ENCODE results near the gene CYTH3. TPM values are rescaled to one million over a fixed set of nuclear protein-coding genes. Genes with fewer than 3 reads are reported as not detected.
"Not testable (repeated sequence)": the region's sequence is repeated elsewhere in the genome, so short reads cannot be mapped to it uniquely, and the experiment has no call there.

The CYTH3 gene
- total RNA-seq, 4 donors from 2014 or later: 41.0 to 75.5 (median 56.7) TPM

- no peaks in the 10 kb centered on the region for H3K4me1 ChIP-seq
- H3K36me3 ChIP-seq: peaks cover 73 to 77% of the 10 kb centered on the region in 2 donors
- no peak for DNase-seq
- no peaks in the 10 kb centered on the region for H3K27me3 ChIP-seq
- no peak for TF ChIP-seq POLR2A (IDR thresholded peaks at IDR 0.05)
- no peak for TF ChIP-seq CTCF (IDR thresholded peaks at IDR 0.05)
- no peak overlapping the region for H3K27ac ChIP-seq
- WGBS, 2 donors: 94% methylated on average over 28 to 29 of the region's 29 CpGs
- H3K4me3 ChIP-seq (replicated peaks in 1 of 3): no peak overlapping the region
- no peaks in the 10 kb centered on the region for H3K9me3 ChIP-seq
- intact Hi-C loops (cut with DNase I): no loop called here
These were observed 120.3 kb downstream of the CYTH3 start for GRCh38 chr7:6151994-6152735.

GRCh38 chr7:6151527-6151926 is 120.9 kb downstream of the CYTH3 start:
- H3K4me1 ChIP-seq; DNase-seq; H3K27me3 ChIP-seq; H3K9me3 ChIP-seq; intact Hi-C loops (cut with DNase I); H3K27ac ChIP-seq; H3K4me3 ChIP-seq (replicated peaks in 1 of 3): not testable (repeated sequence)
- peaks cover 74 to 77% of the 10 kb centered on the region in 2 donors for H3K36me3 ChIP-seq
- 92 to 95% methylated on average over 12 of the region's 12 CpGs for WGBS, 2 donors

- TF ChIP-seq CTCF (IDR thresholded peaks at IDR 0.05) (no peak), POLR2A (IDR thresholded peaks at IDR 0.05) (no peak)
- H3K9me3 ChIP-seq: no peaks in the 10 kb centered on the region
- no peaks in the 10 kb centered on the region for H3K4me1 ChIP-seq
- H3K4me3 ChIP-seq (replicated peaks in 1 of 3): no peak overlapping the region
- DNase-seq: no peak
- 87 to 92% methylated on average over 19 of the region's 19 CpGs for WGBS, 2 donors
- peaks cover 77 to 85% of the 10 kb centered on the region in 2 donors for H3K36me3 ChIP-seq
- H3K27ac ChIP-seq: no peak overlapping the region
- intact Hi-C loops (cut with DNase I): no loop called here
- H3K27me3 ChIP-seq: no peaks in the 10 kb centered on the region
These were observed 122.4 kb downstream of the CYTH3 start for GRCh38 chr7:6149996-6150395.

GRCh38 chr7:6148724-6149360 is 123.6 kb downstream of the CYTH3 start:
- Histone ChIP-seq H3K27ac (no peak overlapping the region), H3K4me1 (no peaks in the 10 kb centered on the region), H3K9me3 (no peaks in the 10 kb centered on the region), H3K4me3 (replicated peaks in 1 of 3) (no peak overlapping the region), H3K36me3 (peaks cover 67 to 76% of the 10 kb centered on the region in 2 donors), H3K27me3 (no peaks in the 10 kb centered on the region)
- TF ChIP-seq CTCF (IDR thresholded peaks at IDR 0.05): no peak
- no peak for TF ChIP-seq POLR2A (IDR thresholded peaks at IDR 0.05)
- DNase-seq: no peak
- WGBS, 2 donors: 91 to 94% methylated on average over 17 to 20 of the region's 20 CpGs
- intact Hi-C loops (cut with DNase I): no loop called here

GRCh38 chr7:6147627-6148026 is 124.8 kb downstream of the CYTH3 start:
- Histone ChIP-seq H3K36me3 (peaks cover 61 to 73% of the 10 kb centered on the region in 2 donors), H3K27ac (no peak overlapping the region), H3K27me3 (no peaks in the 10 kb centered on the region), H3K4me1 (no peaks in the 10 kb centered on the region), H3K4me3 (replicated peaks in 1 of 3) (no peak overlapping the region), H3K9me3 (no peaks in the 10 kb centered on the region)
- TF ChIP-seq POLR2A (IDR thresholded peaks at IDR 0.05): no peak
- TF ChIP-seq CTCF (IDR thresholded peaks at IDR 0.05): no peak
- intact Hi-C loops (cut with DNase I): no loop called here
- WGBS, 2 donors: 96 to 97% methylated on average over 8 of the region's 8 CpGs
- DNase-seq: no peak
